GM12864 (cell line): ENCODE data around the gene KCNT1.

Experiments used
- DNase-seq: peaks from one replicate; pipeline ENCODE4 v3.0.0-alpha.2; 2011; ENCODE audit warnings: low read depth
- H3K4me3 ChIP-seq: 2 replicates; pipeline ENCODE4 v1.5.1; 2011; ENCODE audit warnings: mild to moderate bottlenecking, low read depth, low read length, control low read depth
- TF ChIP-seq, protein P1 (sequence below): IDR thresholded peaks from 2 replicates; pipeline ENCODE4 v1.5.1; 2011; ENCODE audit warnings: low read depth, mild to moderate bottlenecking, moderate library complexity, low read length, control low read depth, inconsistent platforms; ENCODE audit errors: missing control alignments

KCNT1 gene

GRCh38 chr9:135778421-135778820 is 76.4 kb downstream of the KCNT1 start:
- H3K4me3 ChIP-seq = no peak overlapping the region
- no peak for DNase-seq
- TF ChIP-seq, protein P1, sequence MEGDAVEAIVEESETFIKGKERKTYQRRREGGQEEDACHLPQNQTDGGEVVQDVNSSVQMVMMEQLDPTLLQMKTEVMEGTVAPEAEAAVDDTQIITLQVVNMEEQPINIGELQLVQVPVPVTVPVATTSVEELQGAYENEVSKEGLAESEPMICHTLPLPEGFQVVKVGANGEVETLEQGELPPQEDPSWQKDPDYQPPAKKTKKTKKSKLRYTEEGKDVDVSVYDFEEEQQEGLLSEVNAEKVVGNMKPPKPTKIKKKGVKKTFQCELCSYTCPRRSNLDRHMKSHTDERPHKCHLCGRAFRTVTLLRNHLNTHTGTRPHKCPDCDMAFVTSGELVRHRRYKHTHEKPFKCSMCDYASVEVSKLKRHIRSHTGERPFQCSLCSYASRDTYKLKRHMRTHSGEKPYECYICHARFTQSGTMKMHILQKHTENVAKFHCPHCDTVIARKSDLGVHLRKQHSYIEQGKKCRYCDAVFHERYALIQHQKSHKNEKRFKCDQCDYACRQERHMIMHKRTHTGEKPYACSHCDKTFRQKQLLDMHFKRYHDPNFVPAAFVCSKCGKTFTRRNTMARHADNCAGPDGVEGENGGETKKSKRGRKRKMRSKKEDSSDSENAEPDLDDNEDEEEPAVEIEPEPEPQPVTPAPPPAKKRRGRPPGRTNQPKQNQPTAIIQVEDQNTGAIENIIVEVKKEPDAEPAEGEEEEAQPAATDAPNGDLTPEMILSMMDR = no peak

- H3K4me3 ChIP-seq = no peak overlapping the region
- TF ChIP-seq, protein P1 = no peak
- DNase-seq = no peak
Measured at GRCh38 chr9:135779571-135779970, 77.6 kb downstream of the KCNT1 start.

DNA sequence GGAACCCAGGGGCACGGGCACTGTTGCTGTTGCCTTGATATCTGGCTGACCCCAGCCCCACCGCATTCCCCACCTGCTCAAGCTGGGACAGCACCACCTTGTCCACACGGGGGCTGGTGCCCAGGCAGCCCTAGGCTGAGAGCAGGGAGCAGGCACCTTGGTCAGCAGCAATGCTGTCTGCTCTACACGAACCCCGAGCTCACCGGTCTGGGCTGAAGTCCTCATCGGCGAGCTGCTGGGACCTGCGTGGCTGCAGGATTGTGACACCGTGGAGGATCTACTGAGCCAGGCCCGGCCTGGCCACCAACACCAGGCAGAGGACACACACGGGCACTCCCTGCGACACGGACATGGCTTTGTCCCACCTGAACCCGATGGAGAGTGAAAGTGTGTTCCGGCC is 78.1 kb downstream of the KCNT1 start:
- no peak overlapping the region for H3K4me3 ChIP-seq
- TF ChIP-seq, protein P1 = no peak
- no peak for DNase-seq

- H3K4me3 ChIP-seq = no peak overlapping the region
- no peak for DNase-seq
- TF ChIP-seq, protein P1 = no peak
Measured at GRCh38 chr9:135780626-135781025, 78.6 kb downstream of the KCNT1 start.

- TF ChIP-seq, protein P1 = no peak
- no peak for DNase-seq
- H3K4me3 ChIP-seq = no peak overlapping the region
Measured at GRCh38 chr9:135782946-135783345, 81.0 kb downstream of the KCNT1 start.

DNA sequence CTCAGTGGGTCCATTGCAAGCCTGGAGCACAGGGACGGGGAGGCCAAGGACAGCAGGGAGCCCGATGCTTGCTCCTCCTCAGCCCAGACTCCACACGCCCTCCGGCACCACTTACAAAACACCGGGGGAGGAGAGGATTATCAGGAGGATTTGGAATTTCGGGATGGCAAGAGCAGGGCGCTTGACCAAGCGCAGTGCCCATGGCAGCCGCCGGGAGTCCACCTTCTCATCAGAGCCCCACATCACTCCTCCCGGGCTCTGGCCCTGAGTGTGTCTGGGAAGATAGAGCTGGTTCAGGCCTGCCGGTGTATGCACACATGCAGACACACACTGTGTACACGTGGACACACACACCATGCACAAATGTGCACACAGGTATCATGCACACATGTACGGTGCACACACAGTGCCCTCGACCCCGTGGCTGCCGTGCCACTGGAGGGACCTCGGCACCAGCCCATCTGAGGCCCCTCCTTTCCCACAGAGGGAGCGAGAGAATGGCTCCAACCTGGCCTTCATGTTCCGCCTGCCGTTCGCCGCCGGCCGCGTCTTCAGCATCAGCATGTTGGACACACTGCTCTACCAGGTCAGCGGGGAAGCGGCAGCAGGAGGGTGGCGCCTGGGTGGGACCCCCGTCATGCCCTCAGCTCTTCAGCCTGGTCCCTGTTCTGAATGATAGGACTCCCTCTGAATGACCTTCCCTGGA is 81.7 kb downstream of the KCNT1 start:
- no peak for DNase-seq
- TF ChIP-seq, protein P1 = peak; percentile 3
- H3K4me3 ChIP-seq = no peak overlapping the region

- H3K4me3 ChIP-seq = no peak overlapping the region
- DNase-seq = no peak
- TF ChIP-seq, protein P1 = no peak
Measured at GRCh38 chr9:135785013-135785575, 83.1 kb downstream of the KCNT1 start.
